ENCODE measurements around the gene PRR33.

PRR33 gene

DNA sequence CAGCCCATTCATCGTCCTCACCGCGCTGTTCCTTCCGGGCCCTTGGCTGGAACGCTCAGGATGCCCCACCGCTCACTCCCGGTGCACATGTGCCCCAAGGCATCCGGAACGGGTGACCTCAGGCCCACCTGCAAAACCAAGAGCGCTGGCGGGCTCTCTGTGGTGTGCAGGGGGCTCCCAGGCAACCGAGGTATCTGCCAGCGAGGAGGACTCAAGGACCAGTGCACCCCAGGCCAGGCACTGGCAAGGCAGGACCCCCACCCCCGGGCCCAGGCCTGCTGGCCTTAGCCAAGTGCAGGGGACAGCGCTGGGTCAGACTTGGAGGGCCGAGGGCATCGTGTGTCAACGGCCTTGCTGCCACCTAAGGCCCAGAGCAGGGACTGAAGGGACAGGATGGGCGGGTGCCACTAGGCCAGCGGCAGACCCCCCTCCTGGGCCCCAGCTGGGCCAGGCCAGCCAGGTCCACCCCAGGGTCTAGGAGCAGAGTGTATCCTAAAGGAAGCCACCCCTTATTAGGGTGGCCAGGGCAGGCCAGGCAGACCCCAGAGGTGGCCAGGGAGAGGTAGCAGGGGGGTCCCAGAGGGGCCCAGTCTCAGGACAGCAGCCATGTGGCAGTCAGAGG is 36.3 kb upstream of the PRR33 start:
- no peak for DNase-seq

DNA sequence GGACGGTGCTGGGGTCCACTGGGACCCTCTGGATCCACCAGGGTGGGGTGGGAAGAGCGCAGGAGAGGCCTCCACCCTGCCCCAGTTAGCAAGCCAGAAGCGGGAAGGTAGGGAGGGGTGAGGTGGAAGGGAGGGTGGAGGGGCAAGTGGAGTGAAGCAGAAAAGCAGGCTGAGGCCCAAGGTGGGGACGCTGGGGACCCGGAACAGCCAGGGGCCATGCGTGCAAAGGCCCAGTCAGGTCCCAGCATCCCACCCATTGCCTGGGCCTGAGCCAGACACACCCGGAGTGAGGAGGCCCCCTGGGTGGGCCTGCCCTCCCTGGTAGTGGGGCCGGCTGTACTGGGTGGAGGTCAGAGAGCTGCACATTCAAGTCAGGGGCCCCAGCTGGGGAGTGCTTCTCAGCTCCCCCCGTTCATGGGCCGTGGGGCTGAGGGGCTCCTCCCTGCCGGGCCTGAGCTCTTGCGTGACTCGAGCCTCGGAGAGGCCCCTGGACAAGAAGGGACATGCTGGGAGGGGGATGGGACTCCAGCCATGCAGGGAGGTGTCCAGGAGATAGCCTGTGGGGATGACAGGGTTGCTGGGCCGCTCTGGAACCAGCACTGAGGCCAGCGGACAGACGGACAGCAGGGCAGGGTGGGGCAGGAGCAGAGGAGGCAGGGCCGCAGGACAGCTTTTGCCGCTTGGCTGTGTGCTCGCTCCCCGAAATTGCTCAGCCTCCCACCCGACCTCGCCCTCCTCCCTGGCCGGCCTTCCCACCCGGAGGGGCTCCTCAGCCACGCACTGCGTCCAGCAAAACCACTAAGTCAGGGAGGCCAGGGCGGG is 35.5 kb upstream of the PRR33 start:
- no peak for DNase-seq

DNA sequence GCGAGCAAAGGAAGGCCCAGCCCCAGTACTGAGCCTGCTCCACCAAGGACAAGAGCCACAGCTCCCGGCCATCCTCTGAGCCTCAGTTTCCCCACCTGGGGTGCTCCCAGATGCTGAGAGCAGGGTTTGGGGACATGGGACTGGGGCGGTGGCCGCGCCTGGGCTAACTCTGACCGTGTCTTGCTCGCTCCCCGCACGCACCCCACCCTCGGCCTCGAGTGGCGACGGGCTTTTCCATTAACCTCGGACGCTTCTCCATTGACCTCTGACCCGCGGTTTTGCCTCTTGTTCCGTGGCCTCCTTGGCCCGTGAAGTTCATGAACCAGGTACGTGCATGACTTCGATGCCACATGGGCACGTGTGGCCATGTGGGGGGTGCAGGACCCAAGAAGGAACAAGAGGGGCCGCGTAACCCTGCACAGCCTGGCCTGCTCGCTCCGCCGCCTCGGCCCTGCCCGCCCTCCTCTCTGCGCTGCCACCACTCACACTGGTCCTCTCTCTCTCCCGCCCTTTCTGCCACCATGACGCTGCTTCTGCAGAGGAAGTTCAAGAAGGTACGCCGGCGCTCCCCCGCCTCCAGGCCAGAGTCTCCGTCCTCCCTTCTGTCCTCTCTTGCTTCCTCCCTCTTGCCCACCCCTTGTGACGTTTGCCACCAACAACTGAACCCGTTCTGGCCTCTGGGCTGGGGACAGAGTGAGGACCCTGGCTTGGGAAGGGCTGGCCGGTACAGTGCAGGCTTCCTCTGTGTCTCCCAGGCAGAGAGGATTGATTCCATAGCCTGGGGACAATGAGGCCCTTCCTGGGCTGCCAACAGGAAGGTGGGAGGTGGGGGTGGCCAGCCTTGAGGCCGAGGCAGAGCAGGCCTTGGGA is 34.7 kb upstream of the PRR33 start:
- no peak for DNase-seq

DNA sequence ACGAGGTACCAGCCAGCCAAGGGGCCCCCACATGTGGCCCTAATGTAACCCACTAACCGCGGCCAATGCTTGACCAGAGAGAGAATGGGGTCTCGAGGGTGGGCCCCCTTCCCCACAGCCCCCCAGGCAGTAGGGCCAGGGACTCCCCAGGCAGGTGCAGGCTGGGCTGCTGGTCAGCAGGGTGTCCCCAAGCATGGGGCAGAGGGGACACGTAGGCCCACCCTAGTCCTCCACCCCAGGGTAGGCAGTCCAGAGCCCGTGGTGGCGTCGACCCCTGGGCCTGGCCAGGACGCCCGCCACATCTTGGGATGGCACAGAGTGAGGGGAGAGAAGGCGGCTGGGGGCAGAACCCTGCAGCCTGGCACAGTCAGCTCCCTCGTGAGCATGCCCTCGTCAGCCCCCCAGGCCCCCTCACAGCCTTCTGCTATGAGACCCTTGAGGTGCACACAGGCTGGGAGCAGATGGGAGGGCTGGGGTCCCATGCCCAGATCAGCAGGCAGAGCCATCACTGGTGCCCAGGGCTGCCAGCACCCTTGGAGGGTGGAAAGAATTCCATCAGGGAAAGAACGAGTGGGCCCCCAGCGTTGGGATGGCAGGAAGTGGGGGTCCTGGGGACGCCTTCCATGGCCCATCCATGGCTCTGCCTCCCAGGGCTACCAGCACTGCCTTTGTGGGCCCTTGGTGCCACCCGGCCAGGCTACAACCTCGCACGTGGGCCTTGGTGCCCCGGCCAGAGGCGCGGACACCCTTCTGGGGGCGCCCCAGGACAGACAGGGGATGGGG is 33.9 kb upstream of the PRR33 start:
- no peak for DNase-seq

DNA sequence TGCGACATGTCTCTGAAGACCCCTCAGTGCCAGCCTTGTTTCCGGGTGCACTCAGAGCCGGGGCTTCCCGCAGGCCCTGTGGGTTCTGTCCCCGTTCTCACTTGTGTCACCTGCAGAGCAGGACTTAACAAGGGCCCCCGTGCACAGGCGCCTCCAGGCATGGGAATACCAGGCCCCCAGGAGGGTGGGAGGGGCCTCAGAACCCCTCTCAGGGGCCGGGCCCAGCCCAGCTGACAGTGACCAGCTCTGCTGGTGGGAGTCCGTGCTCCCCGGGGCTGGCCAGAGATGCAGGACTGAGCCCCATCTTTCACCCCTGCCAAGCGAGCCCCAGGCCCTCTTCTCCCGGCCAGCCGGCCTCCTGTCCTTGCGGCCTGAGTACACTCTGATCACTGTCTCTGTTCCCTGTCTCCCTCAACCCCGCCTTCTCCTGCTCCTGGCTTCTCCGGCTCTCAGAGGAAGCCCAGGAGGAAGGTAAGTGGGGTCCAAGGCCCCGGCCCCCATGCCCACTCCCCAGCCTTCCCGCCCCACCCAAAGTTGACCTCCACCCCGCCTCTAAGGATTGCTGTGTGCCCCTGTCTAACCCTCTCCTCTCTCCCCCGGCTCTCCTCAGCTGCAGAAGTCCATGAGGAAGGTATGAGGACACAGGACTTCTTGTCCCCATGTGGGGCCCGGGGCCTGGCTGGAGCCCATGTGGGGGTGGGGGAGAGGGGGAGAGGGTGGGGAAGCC is 33.1 kb upstream of the PRR33 start:
- DNase-seq, result no peak

DNA sequence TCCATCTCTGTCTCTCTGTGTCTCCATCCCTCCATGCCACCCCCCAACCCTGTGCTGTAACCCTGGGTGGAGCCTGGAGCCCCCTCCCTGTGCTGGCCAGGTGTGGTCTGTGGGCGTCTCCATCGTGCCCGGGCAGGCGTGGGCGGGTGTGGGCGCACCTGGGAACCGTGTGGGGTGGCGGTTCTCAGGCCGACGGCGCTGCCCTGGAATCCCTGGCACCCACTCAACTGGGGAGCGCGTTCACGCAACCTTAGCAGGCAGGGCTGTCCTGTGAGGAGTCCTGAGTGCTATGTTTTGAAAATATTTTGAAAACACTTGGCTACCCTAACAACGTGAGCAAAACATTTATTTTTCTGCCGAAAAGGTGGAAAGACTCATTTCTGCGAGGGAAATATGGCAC is 32.5 kb upstream of the PRR33 start:
- no peak for DNase-seq

DNA sequence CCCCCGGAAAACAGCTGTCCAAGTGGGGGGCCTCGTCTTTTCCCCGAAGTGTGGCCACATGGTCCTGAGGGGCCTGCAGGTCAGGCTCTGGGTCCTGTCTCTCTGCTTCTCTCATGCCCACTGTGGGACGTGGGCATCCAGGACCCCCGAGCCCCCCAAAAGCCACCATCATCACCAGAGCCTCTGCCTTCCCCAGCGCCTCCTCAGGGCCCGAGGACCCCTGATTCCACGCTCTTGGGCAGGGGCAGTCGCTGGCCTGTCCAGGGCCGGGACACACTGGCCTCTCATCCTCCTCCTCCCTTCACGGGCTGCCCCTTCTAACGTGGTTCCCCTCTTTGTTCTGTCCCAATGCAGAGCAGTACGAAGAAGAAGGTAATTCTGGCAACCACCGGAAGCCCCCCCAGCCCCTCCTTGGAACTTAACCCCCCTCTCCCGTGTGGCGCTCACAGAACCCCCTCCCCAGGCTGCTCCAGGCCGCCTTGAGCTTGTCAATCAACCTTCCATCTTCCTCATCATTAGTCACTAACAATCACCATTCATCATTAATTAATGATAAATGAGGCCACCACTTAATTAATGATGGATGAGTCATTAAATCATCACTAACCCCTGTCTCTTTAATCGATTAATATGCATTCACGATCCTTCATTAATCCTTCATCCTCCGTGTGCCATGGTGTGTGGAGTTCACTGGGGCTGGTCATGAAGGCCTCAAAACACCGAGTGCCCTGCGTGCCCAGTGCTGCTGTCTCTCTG is 31.7 kb upstream of the PRR33 start:
- DNase-seq, result no peak

DNA sequence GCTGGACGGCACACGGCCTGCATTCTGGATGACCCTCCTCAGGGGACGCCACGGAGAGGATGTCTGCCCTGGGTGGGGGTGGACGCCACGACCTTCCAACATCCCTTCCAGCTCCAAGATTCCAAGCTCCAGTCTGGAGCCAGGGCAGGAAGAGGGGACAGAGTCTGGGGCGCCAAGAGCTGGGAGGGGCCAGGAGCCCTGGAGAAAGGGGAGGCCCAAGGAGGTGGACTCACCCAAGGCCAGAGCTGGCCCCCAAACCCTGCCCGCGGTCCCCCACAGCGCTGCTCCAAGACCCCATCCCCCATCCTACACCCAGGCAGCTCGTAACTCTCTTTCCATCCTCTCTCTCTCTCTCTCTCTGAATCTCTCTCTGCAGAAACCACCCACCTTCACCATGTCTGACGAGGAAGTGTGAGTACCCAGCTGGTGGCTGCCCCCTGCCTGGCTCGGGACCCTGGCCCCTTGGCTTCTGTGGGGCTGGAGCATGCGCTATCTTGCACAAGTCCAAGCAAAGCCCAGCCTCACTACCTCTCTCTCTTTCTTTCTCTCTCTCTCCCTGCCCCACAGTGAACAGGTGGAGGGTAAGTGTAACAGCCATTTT is 30.9 kb upstream of the PRR33 start:
- no peak for DNase-seq

DNA sequence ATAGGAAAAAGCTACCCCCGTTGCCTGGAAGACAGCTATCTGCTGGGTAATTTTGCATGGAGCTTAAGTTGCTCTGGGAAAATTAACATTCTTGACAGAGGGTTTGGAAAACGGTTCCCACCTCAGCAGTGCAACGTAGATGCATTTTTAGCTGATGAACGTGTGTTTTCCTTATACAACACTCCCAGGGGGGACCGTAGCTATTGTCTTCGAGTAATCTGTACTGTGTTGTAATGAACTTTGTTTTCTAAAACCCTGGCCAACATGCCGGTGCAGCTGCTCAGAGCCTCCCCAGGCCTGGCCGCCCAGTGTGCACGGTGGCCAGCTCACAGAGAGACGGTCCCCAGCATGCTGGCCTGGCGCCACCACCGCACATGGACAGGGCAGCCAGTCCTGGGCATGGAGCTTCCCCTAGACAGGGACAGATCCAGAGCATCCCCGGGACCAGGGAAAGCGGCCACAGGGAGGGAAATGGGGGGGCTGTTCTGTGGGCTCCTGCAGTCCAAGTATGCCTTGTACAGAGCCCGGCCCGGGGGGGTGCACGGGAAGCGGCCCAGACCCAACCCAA is 30.0 kb upstream of the PRR33 start:
- no peak for DNase-seq

DNA sequence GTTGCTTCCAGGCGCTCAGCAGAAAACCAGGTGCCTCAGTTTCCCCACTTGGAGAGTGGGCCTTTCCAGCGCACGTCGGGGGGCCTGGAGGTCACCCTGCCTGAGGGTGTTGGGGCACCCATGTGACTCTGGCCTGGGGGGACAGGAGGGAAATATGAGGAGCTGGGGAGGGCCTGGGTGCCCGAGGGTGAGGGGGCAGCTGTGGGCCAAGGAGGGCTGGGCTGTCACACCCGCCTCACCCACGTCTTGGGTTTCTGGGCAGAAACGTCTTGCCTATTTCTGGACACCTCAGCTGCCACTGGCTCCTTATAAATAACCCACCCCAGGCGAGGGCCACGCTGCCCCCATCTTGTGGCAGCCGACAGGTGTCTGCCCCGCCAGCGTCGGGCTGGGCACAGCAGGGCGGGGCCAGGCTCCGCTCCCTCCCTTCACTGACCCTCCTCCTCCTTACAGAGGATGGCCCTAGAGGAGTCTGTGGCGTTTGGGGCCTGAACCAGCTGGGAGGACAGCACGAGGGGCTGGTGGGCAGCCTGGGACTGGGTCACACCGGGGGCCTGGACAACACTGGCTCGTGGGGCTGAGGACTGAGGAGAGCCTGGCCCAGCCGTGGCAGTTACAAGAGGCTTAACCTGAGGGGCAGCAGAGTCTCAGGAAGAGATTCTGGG is 29.3 kb upstream of the PRR33 start:
- no peak for DNase-seq

DNA sequence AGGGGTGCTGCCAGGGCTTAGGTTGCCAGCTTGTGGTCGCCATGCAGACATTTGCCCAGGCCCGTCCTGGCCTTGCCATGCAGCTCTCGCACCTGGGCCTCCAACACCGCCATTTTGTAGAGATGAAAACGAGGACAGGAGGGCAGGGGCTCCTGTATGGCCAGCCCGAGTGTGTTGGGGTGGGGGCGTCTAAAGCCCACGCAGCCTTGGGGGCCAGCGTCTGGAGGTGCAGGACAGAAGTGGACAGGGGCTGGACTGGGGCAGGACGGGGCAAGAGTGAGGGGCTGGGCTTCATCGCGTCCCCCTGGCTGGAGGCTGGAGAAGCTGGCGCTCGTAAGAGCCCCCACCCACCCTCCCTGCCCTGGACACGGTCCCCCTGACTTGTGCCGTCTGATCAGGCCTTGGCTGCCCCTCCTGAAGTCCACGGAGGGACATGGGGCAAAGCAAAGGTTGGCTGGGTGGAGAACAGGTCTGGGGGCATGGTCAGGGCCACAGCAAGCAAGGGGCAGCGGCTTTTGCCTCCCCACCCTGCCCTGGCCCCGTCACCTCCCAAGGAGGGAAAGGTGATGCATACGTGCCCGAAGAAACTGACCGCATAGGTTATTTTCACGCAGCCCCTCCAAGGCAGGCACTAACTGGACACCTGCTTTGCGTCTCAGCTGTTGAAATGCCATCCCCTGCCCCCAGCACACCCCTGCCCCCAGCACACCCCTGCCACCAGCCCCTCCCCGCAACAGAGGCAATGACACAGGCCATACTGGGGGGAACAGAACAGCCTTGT is 28.6 kb upstream of the PRR33 start:
- DNase-seq, result no peak

DNA sequence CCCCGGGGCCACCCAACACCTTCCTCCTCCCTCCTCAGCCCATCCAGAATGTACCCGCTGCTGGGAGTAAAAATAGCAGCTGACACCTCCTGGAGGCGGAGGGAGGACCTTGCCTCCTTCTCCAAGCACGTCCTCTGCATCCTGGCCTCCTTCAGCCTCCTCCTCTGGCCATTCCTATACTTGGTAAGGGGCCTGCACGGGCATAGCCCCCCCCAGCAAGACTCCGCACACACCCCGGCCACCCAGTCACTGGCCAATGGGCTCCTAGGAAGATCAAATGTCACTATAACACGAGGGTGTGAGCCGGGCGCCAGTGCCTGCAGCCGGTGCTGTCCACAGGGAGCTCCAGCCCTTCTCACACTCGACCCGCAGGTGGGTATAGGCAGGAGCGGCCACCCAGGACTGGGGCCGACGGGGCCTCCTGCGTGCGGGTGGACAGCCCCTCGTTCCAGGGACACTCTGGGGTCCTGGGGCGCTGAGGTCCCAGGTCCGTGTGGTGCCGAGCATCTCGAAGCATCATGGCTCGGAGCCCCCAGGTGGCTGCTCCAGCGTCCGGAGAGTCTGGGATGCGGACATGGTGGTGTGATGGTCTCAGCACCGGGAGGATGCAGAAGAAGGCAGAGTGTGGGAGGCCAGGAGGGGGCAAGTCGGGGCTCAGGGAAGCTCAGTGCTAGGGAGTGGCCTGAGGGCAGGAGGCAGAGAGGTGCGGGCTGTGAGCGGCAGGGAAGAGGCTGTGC is 27.9 kb upstream of the PRR33 start, which contains the start of gene TNNT3:
TNNT3 (plus strand) TSS at position 313 of the 737 bp plus-strand sequence. CDS start 3,172 bp downstream, outside the sequence.
- no peak for DNase-seq

DNA sequence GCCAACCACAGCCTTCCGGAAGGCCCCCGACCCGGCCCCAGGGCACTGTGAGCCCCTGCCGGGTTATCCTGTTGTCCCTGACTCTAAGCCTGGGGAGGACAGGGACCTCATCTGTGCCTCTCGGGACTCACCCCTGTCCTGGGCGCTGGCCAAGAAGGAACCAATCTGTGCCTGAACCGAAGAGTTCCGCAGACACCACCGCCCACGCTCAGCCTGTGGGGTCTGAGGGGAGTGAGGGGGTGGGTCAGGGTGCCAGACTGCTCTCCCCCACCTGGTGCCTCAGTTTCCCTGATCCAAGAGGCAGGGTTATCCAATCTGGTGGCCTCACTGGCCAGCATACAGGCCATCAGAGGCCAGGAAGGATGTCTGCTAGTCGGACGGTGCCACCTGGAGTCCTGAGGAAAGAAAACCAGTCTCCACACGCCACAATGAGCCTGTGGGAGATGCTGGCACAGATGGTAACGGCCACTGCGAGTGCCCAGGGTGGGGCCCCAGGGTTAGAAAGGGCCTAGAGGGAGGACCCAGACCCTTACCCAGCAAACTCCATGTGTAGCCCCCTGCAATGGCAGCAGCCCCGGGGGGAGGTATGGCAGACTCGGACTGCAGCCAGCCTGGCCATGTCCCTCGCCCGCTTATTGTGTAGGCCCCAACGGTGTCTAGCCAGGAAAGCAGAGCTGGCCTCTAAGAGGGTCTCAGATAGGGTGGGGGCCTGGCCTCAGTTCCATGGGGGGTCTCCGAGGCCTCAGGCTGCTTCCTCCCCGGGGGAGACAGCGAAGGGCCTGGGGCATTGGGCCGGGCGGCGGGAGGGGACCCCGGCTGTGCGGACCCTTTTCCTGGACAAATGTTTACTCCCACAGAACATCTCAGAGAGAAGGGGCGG is 27.0 kb upstream of the PRR33 start:
- DNase-seq, result no peak

DNA sequence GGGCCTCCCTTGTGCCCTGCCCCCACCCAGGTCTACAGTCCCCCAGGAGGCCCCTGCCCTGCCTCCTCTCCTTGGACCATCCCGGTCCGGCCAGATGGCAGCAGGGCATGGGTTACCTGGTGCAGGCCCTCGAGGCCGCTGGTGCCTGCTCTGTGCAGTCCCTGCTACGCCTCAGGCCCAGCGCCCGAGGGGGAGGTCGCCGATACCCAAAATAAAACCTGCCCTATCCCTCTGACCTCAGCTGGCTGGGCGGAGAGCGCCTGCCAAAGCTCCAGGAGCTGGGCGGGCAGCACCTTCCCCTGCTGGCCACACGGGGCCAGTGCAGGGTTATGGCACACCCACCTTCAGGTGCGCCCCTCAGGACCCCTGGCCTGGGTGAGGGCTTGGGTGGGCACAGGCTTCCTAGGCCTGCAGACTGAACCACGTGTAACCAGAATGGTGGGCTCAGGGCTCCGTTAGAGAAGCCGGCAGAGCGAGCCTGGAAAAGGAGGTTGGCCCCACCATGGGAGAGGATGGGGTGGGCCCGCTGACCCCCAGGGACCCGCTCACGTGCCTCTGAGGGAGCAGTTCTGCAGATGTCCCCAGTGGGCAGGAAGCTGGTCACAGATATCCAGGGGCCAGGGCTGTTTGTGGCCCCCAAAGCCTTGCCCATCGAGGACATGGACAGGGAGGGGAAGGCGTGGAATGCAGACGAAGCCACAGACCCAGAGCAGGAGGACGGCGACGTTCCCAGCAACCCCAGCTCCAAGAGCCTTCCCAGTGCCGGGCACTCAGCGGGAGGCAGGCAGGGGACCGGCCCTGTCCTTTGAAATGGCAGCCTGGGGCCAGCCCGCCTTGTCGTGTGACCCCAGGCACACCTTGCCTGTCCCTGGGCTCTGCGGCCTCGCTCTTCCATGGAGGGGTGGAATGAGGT is 26.1 kb upstream of the PRR33 start:
- no peak for DNase-seq

DNA sequence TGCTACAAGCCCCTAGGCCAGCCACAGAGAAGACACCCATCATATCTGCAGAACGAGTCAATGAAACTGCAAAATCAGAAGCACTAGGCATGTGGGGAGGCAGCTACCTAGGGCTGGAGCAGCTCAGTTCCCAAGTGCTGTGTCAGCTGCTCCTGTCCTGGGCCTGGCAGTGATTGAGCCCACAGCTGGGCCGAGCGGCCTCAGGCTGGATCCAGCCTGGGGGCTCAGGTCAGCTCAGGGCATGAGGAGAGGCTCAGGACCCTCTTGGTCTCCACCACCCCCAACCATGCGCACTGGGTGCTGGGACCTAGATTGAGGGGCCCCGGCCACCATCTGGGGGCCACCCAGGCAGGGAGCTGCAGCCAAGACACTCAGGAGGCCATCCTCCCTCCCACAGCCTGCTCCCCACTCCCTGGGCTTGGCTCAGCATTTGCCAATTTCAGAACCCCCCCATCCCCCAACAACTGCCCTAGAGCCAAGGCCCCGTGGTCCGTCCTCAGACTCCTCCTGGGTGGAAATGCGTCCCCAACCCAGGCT is 25.4 kb upstream of the PRR33 start:
- no peak for DNase-seq
